HFFc6 (cell line): Measurements from ENCODE around the gene POLD4. TPM values are rescaled to one million over a fixed set of nuclear protein-coding genes. Genes with fewer than 3 reads are reported as not detected.

Experiments used
- DNase-seq: peaks from one replicate; pipeline ENCODE4 v3.0.0-alpha.2; 2018
- H3K27ac Mint-ChIP-seq: 2 replicates; pipeline ENCODE4 v1.8.0; 2020; ENCODE audit warnings: mild to moderate bottlenecking, mixed read lengths
- H3K27me3 Mint-ChIP-seq: 2 replicates; pipeline ENCODE4 v1.8.0; 2021; ENCODE audit warnings: mild to moderate bottlenecking, moderate library complexity, mixed read lengths; ENCODE audit not compliant: insufficient read depth
- H3K36me3 Mint-ChIP-seq: 2 replicates; pipeline ENCODE4 v1.8.0; 2021; ENCODE audit warnings: low read depth, mixed read lengths
- H3K4me1 Mint-ChIP-seq: 2 replicates; pipeline ENCODE4 v1.8.0; 2020; ENCODE audit warnings: low read depth, mixed read lengths
- H3K4me3 Mint-ChIP-seq: 2 replicates; pipeline ENCODE4 v1.8.0; 2020; ENCODE audit warnings: mild to moderate bottlenecking, moderate library complexity, mixed read lengths
- H3K9me3 Mint-ChIP-seq: 2 replicates; pipeline ENCODE4 v1.8.0; 2020; ENCODE audit warnings: mild to moderate bottlenecking, mixed read lengths
- CTCF ChIP-seq: fragments of 200-600 bp; sonication (generic); IDR thresholded peaks from 2 replicates; pipeline ENCODE4 v1.5.0; 2021; ENCODE audit warnings: antibody characterized with exemption, mild to moderate bottlenecking
- total RNA-seq, 6 experiments: library from RNA; stranded (reverse); fragmentation: NEBNext Ultra II Directional; extraction: Animal tissue kit (Norgen Biotek cat#: 25700); gene quantifications; 2 replicates in 1 of 6; 3 replicates in 5 of 6; pipeline ENCODE4 v1.2.3, GENCODE V29; 2021

POLD4 gene
- total RNA-seq, 6 experiments from 2014 or later = 69.1 to 80.7 (median 70.9) TPM

- DNase-seq = no peak
- peak overlapping the region; percentile 85 for H3K27ac Mint-ChIP-seq
- no peak for TF ChIP-seq CTCF
- peaks cover 5% of the 10 kb centered on the region for H3K27me3 Mint-ChIP-seq
- H3K36me3 Mint-ChIP-seq = no peaks in the 10 kb centered on the region; the same call in 1 of the 2 replicates
- peaks cover 71% of the 10 kb centered on the region for H3K4me1 Mint-ChIP-seq
- peak overlapping the region; percentile 41; the same call in 1 of the 2 replicates for H3K4me3 Mint-ChIP-seq
- no peaks in the 10 kb centered on the region for H3K9me3 Mint-ChIP-seq
Measured at GRCh38 chr11:67378544-67378943, 25.2 kb upstream of the POLD4 start.

GRCh38 chr11:67376873-67377808, 23.8 kb upstream of the POLD4 start:
- Mint-ChIP-seq H3K4me3 (no peak overlapping the region), H3K4me1 (peaks cover 65% of the 10 kb centered on the region), H3K36me3 (no peaks in the 10 kb centered on the region; the same call in 1 of the 2 replicates), H3K9me3 (no peaks in the 10 kb centered on the region), H3K27ac (0 out of 2 replicates have a peak overlapping the region, but pooled peaks have one; percentile 43), H3K27me3 (peaks cover 5% of the 10 kb centered on the region)
- no peak for DNase-seq
- TF ChIP-seq CTCF = no peak

GRCh38 chr11:67376063-67376820, 22.9 kb upstream of the POLD4 start:
- Mint-ChIP-seq H3K36me3 (no peaks in the 10 kb centered on the region; the same call in 1 of the 2 replicates), H3K9me3 (no peaks in the 10 kb centered on the region), H3K27ac (peak overlapping the region; percentile 43), H3K27me3 (peaks cover 5% of the 10 kb centered on the region), H3K4me1 (peaks cover 69% of the 10 kb centered on the region), H3K4me3 (no peak overlapping the region)
- TF ChIP-seq CTCF = no peak
- DNase-seq = no peak

- peaks cover 5% of the 10 kb centered on the region; the same call in 1 of the 2 replicates for H3K27me3 Mint-ChIP-seq
- H3K4me3 Mint-ChIP-seq = no peak overlapping the region
- TF ChIP-seq CTCF = no peak
- H3K36me3 Mint-ChIP-seq = no peaks in the 10 kb centered on the region; the same call in 1 of the 2 replicates
- peaks cover 69% of the 10 kb centered on the region for H3K4me1 Mint-ChIP-seq
- H3K27ac Mint-ChIP-seq = peak overlapping the region; percentile 99
- no peaks in the 10 kb centered on the region for H3K9me3 Mint-ChIP-seq
- no peak for DNase-seq
Measured at GRCh38 chr11:67375320-67376055, 22.1 kb upstream of the POLD4 start.
